B cell (primary cell): ENCODE results near the gene LRRC25. TPM values are rescaled to one million over a fixed set of nuclear protein-coding genes. Genes with fewer than 3 reads are reported as not detected.

ENCODE experiments used
- ATAC-seq: fragments of 200-7000 bp; cut with Tn5 transposase; one replicate; pipeline ENCODE4 v1.10.0; 2021; ENCODE audit warnings: low read depth, mild to moderate bottlenecking, moderate number of reproducible peaks, moderate library complexity
- CTCF ChIA-PET: fragments of 350-600 bp; sonication (Branson Sonifier 250); formaldehyde crosslinking; loops from one replicate; lab custom pipeline; 2021; ENCODE audit warnings: antibody characterized with exemption, inconsistent platforms; lab: Charles Lee
- POLR2A ChIA-PET: fragments of 350-600 bp; sonication (Branson Sonifier 250); formaldehyde crosslinking; loops from one replicate; lab custom pipeline; 2021; ENCODE audit warnings: antibody characterized with exemption; lab: Charles Lee
- DNase-seq: peaks from one replicate; pipeline ENCODE4 v3.0.0; 2013
- H2AFZ ChIP-seq: 2 replicates; pipeline ENCODE4 v1.6.1; 2012; ENCODE audit warnings: mild to moderate bottlenecking, low read depth, low read length; ENCODE audit not compliant: insufficient read depth, poor library complexity, severe bottlenecking
- H3K27ac ChIP-seq, 2 donors: 1 replicate in 1 of 2; 2 replicates in 1 of 2; pipeline ENCODE4 v1.5.1; 2012 to 2013; ENCODE audit warnings: low read length in 2 of 2, mild to moderate bottlenecking in 2 of 2, moderate library complexity in 1 of 2
- H3K27me3 ChIP-seq, 4 experiments: fragments of 200-600 bp in 1 of 4; sonication (generic) in 1 of 4; replicated peaks in 1 of 4; 1 replicate in 2 of 4; 2 replicates in 2 of 4; pipeline versions ENCODE4 v1.6.1 to v1.7.0; 2013 to 2016; ENCODE audit warnings: low read length in 3 of 4, mild to moderate bottlenecking in 2 of 4, mixed read lengths in 1 of 4, moderate library complexity in 1 of 4; ENCODE audit not compliant: insufficient read depth in 4 of 4, control insufficient read depth in 3 of 4; ENCODE audit errors: control extremely low read depth in 1 of 4
- H3K36me3 ChIP-seq, 2 experiments: replicated peaks in 1 of 2; 1 replicate in 1 of 2; 2 replicates in 1 of 2; pipeline versions ENCODE4 v1.6.1 to v1.7.1; 2013; ENCODE audit warnings: low read length in 1 of 2; ENCODE audit not compliant: insufficient read depth in 2 of 2, control insufficient read depth in 1 of 2; ENCODE audit errors: control extremely low read depth in 1 of 2, extremely low read depth in 1 of 2
- H3K4me1 ChIP-seq, 2 donors: fragments of 200-600 bp in 1 of 2; sonication (generic) in 1 of 2; 1 replicate in 1 of 2; 2 replicates in 1 of 2; pipeline versions ENCODE4 v1.5.1 to v1.6.1; 2013 to 2017; ENCODE audit warnings: low read length in 2 of 2; ENCODE audit not compliant: control insufficient read depth in 2 of 2, insufficient read depth in 2 of 2
- H3K4me2 ChIP-seq: replicated peaks from 2 replicates; pipeline ENCODE3; 2012; ENCODE audit warnings: mild to moderate bottlenecking, low read depth, low read length; ENCODE audit not compliant: poor library complexity, severe bottlenecking
- H3K4me3 ChIP-seq, 5 experiments: fragments of 200-600 bp in 1 of 5; sonication (generic) in 1 of 5; 1 replicate in 3 of 5; 2 replicates in 2 of 5; pipeline versions ENCODE4 v1.5.1 to v1.7.0; 2011 to 2016; ENCODE audit warnings: low read length in 4 of 5, mild to moderate bottlenecking in 4 of 5, low read depth in 2 of 5, control low read depth in 1 of 5, moderate library complexity in 1 of 5; ENCODE audit not compliant: insufficient read depth in 1 of 5; ENCODE audit errors: control extremely low read depth in 1 of 5, extremely low read depth in 1 of 5
- H3K79me2 ChIP-seq: fragments of 200-600 bp; sonication (generic); one replicate; pipeline ENCODE4 v1.6.0; 2016; ENCODE audit warnings: low read length; ENCODE audit not compliant: control insufficient read depth, insufficient read depth
- H3K9ac ChIP-seq: fragments of 200-600 bp; sonication (generic); 2 replicates; pipeline ENCODE4 v1.6.1; 2017; ENCODE audit warnings: mild to moderate bottlenecking, low read length, moderate library complexity
- H3K9me3 ChIP-seq, 3 donors: one replicate each; pipeline versions ENCODE4 v1.6.1 to v1.7.1; 2013; ENCODE audit warnings: low read length in 2 of 3; ENCODE audit not compliant: control insufficient read depth in 2 of 3, insufficient read depth in 1 of 3; ENCODE audit errors: control extremely low read depth in 1 of 3
- H4K20me1 ChIP-seq: 2 replicates; pipeline ENCODE4 v1.6.0; 2012; ENCODE audit warnings: mild to moderate bottlenecking, low read length; ENCODE audit not compliant: insufficient read depth, control insufficient read depth, poor library complexity, severe bottlenecking
- H3K27ac Mint-ChIP-seq: one replicate; pipeline ENCODE4 v1.8.0; 2021; ENCODE audit warnings: mixed read lengths
- H3K27me3 Mint-ChIP-seq: one replicate; pipeline ENCODE4 v1.8.0; 2021; ENCODE audit warnings: mixed read lengths
- H3K4me1 Mint-ChIP-seq: one replicate; pipeline ENCODE4 v1.8.0; 2021; ENCODE audit warnings: mixed read lengths
- H3K4me3 Mint-ChIP-seq: one replicate; pipeline ENCODE4 v1.8.0; 2021; ENCODE audit warnings: mixed read lengths
- H3K9me3 Mint-ChIP-seq: one replicate; pipeline ENCODE4 v1.8.0; 2022; ENCODE audit warnings: mixed read lengths; ENCODE audit not compliant: insufficient read depth
- CTCF ChIP-seq: fragments of 200-600 bp; IDR thresholded peaks from one replicate; pipeline ENCODE4 v1.8.0; 2022; ENCODE audit warnings: antibody characterized with exemption, mild to moderate bottlenecking
- EZH2 ChIP-seq: IDR thresholded peaks from 2 replicates; pipeline ENCODE4 v1.6.1; 2012; ENCODE audit warnings: borderline replicate concordance, low read depth, mild to moderate bottlenecking, moderate library complexity, low read length; ENCODE audit not compliant: insufficient read depth, poor library complexity, severe bottlenecking
- WGBS: methylation state at CpG from one replicate; pipeline ENCODE4 v1.1.5; 2013; ENCODE audit warnings: missing lambda C conversion rate; ENCODE audit not compliant: insufficient coverage; 5-methylcytosine and 5-hydroxymethylcytosine counted together
- intact Hi-C: fragments of 100-400 bp; cut with micrococcal nuclease; formaldehyde crosslinking; loops from one replicate; pipeline ENCODE4 v1.10.0; 2022
- polyA plus RNA-seq: library from polyadenylated mRNA; depleted of rRNA; stranded (reverse); fragments of >200 nt; gene quantifications from 2 replicates; pipeline ENCODE4 v1.2.3, GENCODE V29; 2012
- total RNA-seq, 2 donors: library from RNA; stranded (reverse); fragments of 120-200 nt in 1 of 2; gene quantifications; 1 replicate in 1 of 2; 2 replicates in 1 of 2; pipeline versions ENCODE4 v1.2.3 to v1.2.4, GENCODE V29; 2013 to 2022

The LRRC25 gene
- total and polyA plus RNA-seq, 2 donors (not counting 1 experiment from before 2014, with no cell fraction given) = 2.4 to 5.7 TPM

GRCh38 chr19:18443831-18444230 is 46.4 kb upstream of the LRRC25 start:
- H3K79me2 ChIP-seq = peaks cover 17% of the 10 kb centered on the region
- H3K27me3 ChIP-seq = no peaks in the 10 kb centered on the region
- ChIA-PET POLR2A (interaction anchor here (0.7 kb wide), 1 partner anchor 15 kb away, joined by 4 read pairs; no protein-coding TSS in a partner anchor), CTCF (no interaction called here)
- H3K9ac ChIP-seq = no peak overlapping the region
- H2AFZ ChIP-seq = no peak overlapping the region
- no peak overlapping the region for H3K4me3 Mint-ChIP-seq
- H3K4me1 Mint-ChIP-seq = peaks cover 14% of the 10 kb centered on the region
- H3K27ac Mint-ChIP-seq = no peak overlapping the region
- TF ChIP-seq CTCF (no peak), EZH2 (no peak)
- H3K9me3 ChIP-seq = no peaks in the 10 kb centered on the region
- H3K4me3 ChIP-seq = no peak overlapping the region
- H4K20me1 ChIP-seq = peaks cover 28% of the 10 kb centered on the region
- no peaks in the 10 kb centered on the region for H3K9me3 Mint-ChIP-seq
- WGBS = 87% methylated on average over 11 of the region's 11 CpGs
- peaks cover 0 to 52% of the 10 kb centered on the region in 2 experiments for H3K36me3 ChIP-seq
- peaks cover 4 to 8% of the 10 kb centered on the region in 2 donors for H3K4me1 ChIP-seq
- no peak overlapping the region for H3K4me2 ChIP-seq
- ATAC-seq (no peak), DNase-seq (no peak)
- no peak overlapping the region for H3K27ac ChIP-seq
- no peaks in the 10 kb centered on the region for H3K27me3 Mint-ChIP-seq
- intact Hi-C loops = no loop called here

GRCh38 chr19:18443406-18443805 is 46.0 kb upstream of the LRRC25 start:
- Mint-ChIP-seq H3K27ac (no peak overlapping the region), H3K9me3 (no peaks in the 10 kb centered on the region), H3K4me3 (no peak overlapping the region), H3K27me3 (no peaks in the 10 kb centered on the region), H3K4me1 (peaks cover 15% of the 10 kb centered on the region)
- Histone ChIP-seq H3K4me3 (no peak overlapping the region), H3K9ac (no peak overlapping the region), H3K4me2 (no peak overlapping the region), H3K79me2 (peaks cover 12% of the 10 kb centered on the region), H4K20me1 (peaks cover 25% of the 10 kb centered on the region), H3K9me3 (no peaks in the 10 kb centered on the region), H2AFZ (no peak overlapping the region), H3K36me3 (peaks cover 0 to 48% of the 10 kb centered on the region in 2 experiments), H3K27me3 (no peaks in the 10 kb centered on the region), H3K4me1 (peaks cover 4 to 10% of the 10 kb centered on the region in 2 donors), H3K27ac (no peak overlapping the region)
- intact Hi-C loops = no loop called here
- 100% methylated on average over 5 of the region's 6 CpGs for WGBS
- POLR2A ChIA-PET = interaction anchor here (0.7 kb wide), 1 partner anchor 14 kb away, joined by 4 read pairs; no protein-coding TSS in a partner anchor
- CTCF ChIA-PET = no interaction called here
- ATAC-seq (no peak), DNase-seq (no peak)
- TF ChIP-seq CTCF (no peak), EZH2 (no peak)
